ENCODE results near the gene MUC5B.

DNA sequence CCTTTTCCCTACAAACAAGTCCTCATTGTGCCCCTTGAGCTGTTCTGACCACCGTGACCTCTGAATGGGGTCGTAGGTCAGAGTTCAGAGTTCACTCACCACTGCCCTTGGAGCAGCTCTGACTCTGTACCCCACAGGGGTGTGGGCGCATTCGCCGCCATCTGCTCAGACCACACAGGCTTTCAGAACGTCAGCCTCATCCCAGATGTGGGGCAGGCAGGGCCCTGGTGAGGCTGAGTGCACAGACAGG lies 14.8 kb upstream of the MUC5B start:
- no peak for TF ChIP-seq POLR2A (IDR thresholded peaks at IDR 0.05)
- TF ChIP-seq, protein P1, sequence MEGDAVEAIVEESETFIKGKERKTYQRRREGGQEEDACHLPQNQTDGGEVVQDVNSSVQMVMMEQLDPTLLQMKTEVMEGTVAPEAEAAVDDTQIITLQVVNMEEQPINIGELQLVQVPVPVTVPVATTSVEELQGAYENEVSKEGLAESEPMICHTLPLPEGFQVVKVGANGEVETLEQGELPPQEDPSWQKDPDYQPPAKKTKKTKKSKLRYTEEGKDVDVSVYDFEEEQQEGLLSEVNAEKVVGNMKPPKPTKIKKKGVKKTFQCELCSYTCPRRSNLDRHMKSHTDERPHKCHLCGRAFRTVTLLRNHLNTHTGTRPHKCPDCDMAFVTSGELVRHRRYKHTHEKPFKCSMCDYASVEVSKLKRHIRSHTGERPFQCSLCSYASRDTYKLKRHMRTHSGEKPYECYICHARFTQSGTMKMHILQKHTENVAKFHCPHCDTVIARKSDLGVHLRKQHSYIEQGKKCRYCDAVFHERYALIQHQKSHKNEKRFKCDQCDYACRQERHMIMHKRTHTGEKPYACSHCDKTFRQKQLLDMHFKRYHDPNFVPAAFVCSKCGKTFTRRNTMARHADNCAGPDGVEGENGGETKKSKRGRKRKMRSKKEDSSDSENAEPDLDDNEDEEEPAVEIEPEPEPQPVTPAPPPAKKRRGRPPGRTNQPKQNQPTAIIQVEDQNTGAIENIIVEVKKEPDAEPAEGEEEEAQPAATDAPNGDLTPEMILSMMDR (IDR thresholded peaks at IDR 0.05): no peak
